DMS53 treated with DMSO at 0.1 percent for 48 hours (cell line): ENCODE data around the gene KRT77.
"Not testable (repeated sequence)": the region's sequence is repeated elsewhere in the genome, so short reads cannot be mapped to it uniquely, and the experiment has no call there.

Experiments used
- DNase-seq: peaks from one replicate; lab custom pipeline; 2025; ENCODE audit not compliant: unreplicated experiment; lab: John Stamatoyannopoulos, UW

The KRT77 gene

DNA sequence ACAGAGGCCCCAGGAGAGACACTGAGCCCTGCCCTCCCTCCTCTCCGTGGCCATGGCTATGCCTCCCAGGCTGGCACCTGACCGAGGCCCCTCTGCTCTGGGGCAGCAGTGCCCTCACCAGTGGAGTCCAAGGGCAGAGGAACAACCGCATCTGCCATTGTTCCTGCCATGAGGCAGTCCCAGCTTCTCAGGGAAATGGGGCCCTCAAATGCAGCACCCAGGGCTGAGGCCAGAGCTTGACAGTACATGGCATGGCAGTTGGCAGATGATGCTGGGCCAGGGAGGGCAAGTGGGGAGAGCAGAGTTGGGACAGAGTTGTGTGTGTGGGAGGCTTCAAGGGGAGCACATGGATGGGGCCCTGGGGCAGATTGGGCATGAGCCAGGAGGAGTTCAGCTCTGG lies 21.1 kb upstream of the KRT77 start:
- no peak for DNase-seq

DNA sequence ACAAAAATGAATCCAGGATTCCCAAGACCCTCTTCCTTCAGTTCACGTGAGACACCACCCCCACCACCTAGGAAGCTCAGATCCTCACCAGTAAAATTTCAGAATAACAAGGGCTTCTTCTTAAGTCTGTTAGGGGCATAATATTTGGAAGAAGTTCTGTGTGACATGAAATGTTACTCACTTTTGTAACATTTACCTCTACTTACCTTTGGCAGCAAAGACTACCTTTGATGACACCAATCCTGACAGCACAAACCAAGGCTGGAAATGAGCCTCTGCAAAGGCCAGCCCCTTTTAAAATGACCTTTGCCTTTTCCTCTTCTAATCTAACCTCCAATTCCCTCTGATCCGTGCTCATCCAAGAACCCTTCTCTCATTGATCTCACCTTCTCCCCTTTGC lies 19.4 kb upstream of the KRT77 start:
- no peak for DNase-seq

DNA sequence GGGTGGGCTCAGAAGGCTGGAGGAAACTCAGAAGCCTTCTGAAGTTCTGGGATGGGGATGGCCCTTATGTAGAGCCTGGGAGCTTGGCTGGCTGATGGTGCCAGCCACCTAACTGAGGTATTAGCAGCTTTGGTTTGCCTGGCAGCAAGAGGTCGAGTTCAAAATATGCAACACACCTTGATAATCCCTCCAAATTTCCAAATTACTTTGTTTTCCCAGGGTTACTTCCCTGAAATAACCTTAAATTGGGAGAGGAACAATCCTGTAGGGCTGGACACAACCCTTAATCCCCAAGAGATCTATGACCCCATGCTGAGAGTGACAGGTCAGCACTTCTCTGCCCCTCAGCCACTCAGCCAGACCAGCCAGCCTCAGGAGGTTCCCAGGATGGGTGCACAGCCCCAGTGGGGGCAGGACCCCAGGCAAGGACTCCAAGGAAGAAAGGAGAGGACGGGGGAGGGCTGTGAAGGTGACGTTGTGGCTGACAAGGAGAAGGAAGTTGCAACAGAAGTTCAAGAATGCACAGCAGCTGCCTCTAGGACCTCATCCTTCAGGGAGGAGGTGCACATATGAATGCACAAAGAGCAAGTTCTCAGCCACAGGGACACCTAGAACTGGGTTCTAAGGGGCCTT lies 18.6 kb upstream of the KRT77 start:
- DNase-seq, result no peak

DNA sequence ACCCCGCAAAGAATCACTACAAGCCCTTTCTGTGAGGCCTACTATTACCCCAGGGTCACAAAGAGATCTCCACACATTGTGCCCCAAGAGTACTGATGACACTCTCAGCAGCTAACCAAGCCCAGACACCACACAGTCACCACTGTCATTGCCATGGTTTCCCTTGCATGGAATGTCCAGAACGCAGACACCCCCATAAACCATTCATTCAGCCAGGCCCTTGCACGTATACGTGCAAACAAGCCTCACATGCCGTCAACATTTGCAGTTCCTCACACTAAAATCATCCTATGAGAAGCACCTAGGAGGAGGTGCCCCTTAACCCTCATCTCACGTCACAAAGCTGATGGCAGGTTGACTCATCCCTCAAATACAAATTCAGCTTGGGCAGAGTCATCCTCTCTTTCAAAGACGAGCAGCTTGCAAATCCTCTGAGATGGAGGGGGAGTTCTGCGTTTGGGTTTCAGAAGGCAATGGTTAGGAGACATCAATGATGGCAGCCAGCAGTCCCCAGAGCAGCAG lies 17.1 kb upstream of the KRT77 start:
- no peak for DNase-seq

DNA sequence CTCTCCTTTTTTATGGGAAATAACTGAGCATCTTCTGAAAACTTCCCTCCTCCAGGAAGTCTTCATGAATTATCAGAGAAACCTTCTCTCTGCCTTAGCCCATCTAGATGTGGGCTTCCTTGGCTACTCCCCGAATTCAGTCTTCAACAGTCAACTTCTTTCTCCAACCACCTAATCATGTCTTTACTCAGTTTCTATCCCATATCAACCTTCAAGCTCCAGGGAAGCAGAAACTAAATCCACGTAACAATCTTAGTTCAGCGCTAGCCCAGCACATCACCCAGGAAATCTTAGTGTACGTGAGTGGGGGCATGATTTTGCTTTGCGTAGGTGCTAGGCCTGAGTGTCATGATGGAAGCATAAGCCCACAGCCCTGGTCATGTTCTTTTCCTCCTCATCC lies 12.7 kb upstream of the KRT77 start:
- DNase-seq, result no peak

DNA sequence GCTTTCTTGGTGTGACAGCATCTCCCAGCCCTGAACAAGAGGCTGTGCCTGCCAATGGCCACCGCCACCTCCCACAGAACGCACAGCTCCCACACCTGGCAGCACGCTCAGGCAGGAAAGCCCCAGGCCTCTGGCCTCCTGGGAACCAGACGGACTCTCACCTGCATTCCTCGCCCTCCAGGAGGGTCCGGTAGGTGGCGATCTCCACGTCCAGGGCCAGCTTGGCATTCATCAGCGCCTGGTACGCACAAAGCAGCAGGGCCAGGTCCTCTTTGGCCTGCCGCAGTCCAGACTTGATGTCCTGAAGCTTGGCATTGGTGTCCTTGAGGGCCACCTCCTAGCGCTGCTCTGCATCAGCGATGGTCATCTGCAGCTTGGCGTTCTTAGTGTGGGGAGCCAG lies 12.1 kb upstream of the KRT77 start:
- no peak for DNase-seq

DNA sequence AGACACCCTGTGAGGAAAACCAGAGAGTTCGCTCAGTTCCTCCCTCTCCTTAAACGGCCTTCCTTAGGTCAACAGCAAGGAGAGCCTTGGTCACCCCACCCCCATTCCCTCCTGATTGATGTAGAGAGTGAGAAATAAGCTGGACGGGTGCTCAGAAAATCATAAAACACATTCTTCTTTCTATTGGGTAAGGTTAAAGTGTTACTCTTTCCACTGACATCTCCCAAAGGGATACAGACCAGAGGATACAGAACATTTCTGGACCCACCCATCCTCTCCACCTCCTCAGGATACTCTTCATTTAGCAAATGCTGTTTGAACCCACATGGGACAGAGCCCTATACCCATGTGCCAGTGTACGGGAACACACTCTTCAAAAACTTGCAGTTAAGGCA lies 11.6 kb upstream of the KRT77 start:
- no peak for DNase-seq

DNA sequence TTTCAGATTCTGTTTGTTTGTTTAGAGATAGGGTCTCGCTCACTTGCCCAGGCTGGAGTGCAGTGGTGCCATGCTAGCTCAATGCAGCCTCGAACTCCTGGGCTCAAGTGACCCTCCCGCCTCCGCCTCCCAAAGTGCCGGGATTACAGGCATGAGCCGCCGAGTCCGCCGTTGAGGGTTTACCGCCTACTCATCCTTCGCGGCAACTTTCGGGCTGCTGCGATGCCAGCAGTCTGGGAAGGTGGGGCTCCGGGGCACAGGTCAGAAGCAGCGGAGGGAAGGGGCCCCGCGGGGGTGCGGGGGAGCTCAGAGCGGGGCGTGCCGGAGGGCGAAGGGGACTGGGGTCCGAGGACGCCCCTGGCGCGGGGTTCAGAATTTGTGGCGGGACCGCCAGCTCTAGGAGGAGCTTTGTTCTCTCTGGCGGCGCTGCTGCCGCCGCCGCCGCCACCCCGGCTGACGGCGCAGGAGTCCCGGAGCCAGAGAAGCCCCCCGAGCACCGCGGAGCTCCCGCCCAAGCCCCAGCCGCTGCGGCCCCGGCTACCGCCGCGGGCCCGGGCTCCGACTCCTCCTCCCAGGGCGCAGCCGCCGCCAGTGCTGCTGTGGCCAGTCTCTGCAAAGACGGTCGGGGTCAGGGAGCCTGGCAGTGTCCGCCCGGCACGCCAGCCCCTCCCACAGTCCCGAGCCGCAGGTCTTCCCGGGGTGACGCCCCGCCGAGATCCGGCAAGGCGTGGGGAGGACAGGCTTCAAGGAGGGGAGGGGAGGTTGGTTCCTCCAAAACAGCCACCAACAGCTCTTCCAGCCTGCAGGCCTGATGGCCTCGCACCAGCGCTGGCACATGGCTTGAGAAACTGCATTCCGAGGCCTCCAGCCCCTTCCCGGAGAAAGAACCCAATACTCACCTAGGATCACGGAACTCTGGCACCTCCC lies 10.9 kb upstream of the KRT77 start:
- DNase-seq, result no peak

DNA sequence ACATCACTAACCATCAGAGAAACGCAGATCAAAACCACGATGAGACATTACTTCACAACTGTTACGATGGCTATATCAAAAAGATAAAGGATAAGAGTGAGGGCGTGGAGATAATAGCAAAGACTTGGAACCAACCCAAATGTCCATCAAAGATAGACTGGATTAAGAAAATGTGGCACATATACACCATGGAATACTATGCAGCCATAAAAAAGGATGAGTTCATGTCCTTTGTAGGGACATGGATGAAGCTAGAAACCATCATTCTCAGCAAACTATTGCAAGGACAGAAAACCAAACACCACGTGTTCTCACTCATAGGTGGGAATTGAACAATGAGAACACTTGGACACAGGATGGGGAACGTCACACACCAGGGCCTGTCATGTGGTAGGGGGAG lies 8.8 kb upstream of the KRT77 start:
- DNase-seq, result not testable (repeated sequence)

DNA sequence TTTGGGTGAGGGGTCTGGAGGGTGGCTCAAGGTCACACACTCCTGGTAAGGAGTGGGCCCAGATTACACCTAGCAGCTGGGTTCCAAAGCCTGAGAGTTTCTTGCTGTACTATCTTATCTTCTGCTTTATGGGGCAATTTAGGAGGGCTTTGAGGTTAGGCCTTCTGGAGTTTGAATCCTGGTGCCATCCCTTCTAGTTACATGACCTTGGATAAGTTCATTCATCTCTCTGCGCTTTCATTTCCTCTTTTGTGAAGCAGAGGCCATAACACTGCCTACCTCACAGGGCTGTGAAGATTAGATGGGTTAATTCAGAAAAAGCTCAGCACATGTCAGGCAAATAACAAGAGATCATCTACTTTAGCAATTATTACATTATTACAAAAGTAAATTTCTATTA lies 7.4 kb upstream of the KRT77 start:
- DNase-seq, result no peak

DNA sequence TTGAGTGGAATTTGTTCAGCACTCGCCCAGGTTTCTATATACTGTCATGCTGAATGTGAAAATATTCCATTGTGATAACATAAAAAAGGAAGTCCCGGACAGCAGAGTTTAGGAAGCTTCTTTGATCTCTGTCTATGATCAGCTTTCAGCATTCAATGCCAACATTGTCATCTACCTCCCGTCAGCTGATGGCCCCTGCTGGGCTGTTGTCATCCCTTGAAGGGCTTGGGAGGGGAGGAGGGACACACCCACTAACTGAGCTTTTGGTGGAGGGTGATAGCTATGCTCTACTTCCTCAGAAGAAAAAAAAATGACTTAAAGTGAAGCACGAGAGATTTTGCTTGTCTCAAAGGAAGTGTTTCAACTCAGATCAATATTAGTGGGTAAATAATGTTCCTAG lies 4.7 kb upstream of the KRT77 start:
- DNase-seq, result no peak

DNA sequence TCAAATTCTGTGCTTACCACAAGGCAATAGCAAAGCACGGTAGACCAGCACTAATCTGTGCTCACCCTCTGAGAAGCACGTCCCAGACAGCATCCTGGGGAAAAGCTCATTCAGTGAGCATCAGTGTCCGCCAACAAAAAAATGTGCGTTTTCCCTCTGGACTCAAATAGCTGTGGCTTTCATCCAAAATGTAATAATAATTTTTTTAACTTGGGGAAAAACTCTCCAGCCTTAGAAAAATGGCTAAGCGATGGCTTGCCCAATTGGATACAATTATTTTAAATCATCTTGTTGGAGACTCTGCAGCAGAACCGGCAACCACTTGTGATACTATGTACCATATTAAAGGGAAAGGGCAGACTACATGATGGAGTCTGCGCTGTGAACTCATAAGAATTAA lies 1.1 kb upstream of the KRT77 start:
- DNase-seq, result no peak

DNA sequence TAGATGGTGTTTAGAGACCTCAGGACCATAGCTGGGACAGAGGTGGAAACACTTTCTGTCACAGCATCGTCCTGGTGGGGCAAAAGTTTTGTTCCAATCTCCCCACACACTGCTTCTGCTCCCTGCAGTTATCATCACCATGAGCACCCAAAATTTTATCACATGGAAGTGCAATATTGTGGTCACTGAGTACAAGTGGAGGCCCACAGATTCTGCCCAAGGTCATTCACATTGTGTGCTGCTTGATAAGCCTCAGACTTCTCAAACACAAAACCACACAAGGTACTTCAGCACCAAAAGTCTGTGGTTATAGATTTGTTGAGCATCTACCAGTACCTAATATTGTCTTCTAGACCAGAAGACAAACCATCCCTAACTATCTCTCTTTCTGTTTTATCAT lies 554 bp upstream of the KRT77 start:
- no peak for DNase-seq

DNA sequence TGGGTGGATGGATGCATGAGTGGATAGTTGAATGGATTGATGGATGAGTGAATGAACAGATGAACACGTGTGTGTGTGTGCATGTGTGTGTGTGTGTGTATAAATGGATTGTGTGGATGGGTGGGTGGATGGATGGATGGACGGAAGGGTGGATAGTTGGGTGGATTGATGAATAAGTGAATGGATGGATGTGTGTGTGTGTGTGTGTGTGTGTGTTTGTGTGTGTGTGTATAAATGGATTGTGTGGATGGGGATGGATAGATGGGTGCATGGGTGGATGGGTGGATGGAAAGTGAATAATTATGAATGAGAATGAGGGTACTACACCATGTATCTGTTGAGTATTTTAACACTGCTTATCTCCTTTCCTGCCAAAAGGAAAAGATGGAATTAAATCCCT lies 986 bp downstream of the KRT77 start:
- DNase-seq, result no peak

DNA sequence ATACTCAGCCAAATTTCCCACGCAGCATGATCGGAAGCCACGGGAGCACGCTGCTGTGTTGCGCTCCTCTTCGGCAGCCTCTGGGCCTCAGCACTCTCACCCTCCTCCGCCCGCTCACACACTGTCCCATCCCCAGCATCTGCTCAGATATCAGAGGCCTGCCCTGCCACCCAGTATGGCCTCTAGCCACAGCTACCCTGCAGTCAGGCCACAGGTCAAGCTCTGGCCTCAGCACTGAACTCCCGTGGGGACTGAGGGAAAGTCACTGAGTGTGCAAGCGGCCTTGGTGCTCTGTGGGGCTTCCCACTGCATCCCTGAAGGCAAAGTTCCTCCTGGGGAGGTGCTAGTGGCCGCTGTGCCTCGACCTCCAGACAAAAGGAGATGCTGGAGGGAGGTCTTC lies 2.0 kb downstream of the KRT77 start:
- DNase-seq, result no peak

DNA sequence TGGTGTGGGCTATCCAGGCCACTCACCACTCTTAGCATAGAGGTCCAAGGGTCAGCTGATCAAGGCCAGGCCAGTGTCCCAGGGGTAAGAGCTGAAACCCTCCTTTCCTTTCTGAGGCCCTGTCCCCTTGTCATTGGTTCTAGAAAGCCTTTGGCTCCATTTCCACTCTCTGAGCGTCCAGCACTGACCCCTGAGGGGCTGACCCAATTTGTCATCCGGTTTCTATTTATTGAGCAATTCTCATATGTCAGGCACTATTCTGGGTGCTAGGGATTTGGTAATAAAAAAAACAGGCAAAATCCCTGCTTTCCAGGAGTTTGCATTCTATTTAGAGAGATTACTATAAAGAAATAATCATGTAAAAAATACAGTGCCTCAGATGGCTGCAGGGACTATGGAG lies 3.4 kb downstream of the KRT77 start:
- no peak for DNase-seq

DNA sequence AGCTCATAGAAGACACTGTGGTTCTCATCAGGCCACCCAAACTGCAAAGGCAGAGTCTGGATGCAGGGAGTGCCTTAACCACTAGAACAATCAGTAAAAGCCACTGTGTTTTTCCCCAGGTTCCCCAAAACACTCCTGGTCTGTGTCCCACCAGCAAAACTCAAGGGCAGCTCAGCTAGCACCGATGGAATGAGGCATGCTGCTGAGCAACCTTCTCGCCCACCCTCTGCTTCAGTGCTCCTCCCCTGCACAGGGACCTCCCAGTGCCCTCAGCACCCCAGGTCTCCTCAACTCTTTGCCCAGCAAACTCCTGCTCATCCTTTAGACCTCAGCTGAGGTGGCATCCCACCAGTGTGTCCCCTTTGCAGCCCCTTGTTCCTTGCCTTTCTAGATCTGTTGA lies 4.0 kb downstream of the KRT77 start:
- no peak for DNase-seq

DNA sequence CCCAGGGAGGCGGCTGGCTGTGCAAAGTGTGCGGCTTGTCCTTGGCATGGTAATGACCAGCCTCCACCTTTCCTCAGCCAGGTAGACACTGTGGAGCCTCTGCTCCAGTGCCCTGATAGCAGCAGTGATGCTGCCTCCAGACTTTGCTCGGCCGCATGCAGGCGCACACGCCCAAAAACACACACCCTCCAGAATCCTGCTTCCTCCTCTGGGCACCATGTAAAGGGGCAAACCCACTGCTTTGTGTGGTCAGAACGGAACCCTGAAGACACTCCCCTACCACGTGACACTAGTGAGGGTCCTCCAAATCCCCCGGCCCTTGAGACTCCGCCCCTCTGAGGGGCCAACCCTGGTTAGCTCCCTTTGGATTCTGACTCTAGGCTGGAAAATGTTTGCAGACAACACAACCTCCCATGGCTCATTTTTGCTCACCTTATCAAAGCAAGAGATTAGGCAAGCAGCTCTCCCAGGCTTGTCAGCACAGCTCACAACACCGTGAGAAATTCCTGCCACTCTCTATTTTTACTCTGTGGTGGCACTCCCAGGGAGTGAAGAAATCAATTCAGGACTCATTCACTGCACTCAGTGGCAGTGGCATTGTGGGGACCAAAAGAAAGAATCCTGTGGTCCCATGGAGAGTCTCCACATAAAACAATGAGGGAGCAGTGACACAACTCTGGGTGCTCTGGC lies 4.5 kb downstream of the KRT77 start:
- no peak for DNase-seq

DNA sequence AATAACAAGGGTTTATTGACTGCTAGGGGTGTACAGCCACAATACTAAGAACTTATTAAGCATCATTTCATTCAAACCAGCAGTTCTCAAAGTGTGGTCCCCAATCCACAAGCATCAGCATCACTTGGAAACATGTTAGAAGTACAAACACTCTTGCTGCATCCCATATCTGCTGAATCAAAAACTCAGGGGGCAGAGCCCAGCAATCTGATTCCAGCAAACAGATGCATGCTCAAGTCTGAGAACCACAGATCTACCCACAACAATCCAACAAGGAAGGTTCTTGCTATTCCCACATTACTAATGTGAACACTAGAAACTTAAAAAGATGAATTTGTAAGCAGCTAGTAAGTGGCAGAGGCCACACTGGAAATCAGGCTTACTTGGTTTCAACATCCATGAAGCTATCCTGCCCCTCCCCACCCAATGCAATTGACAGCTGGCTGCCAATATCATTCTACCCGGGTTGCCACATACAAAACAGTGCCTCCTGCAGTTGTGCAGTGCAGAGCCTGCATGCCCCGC lies 6.2 kb downstream of the KRT77 start:
- no peak for DNase-seq

DNA sequence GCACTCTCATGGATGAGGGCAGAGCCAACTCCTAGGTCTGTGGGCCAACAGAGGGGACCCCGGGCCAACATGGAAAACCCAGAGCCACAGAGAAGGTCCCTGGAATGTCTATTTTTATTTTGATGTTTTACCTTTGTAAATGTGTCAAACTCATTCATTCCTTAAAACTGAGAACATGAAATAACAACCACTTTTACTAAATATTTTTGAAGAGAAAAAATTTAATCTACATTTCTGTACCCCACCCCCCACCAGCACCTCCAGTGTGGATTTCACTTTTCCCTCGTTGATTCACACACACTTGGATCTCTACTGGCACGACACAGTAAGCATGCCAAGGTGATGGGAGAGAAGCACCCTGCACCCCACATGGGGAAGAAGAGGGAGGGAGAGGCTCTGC lies 6.7 kb downstream of the KRT77 start:
- no peak for DNase-seq

DNA sequence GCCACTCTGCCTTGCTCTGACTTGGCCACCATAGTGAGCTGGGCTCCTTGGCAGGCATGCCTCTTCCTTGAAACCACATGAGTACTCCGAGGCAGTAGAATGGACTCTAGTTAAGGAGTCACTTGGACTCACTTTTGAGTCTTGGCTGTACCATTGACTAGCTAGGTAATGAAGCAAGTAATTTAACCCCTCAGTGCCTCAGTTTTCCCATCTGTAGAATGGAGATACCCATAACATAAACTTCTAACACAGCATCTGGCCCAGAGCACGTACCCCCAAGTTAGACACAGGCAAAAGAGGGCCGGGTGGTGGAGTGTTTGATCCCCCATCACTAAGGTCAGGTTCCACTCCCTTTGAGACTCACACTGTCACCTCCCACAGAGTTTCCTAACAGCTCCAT lies 8.3 kb downstream of the KRT77 start:
- no peak for DNase-seq

DNA sequence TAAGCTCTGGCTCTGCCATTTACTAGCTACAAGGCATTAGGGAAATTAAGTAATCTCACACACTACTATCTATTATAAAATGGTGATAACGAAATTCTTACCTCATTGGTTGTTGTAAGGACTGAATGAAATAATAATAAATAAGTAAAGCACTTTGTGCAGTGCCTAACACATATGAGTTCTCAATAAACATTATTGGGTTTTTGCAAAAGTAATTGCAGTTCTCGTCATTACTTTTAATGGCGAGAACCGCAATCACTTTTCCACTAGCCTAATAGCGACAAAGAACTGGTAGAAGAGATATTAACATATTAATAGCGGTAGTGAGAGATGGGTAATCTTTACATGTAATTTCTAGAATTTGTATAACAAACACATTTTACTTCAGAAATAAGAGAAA lies 9.2 kb downstream of the KRT77 start:
- no peak for DNase-seq
